HG02763 (cell line): ENCODE data around the gene DNAH14.

ENCODE experiments used
- ATAC-seq: cut with Tn5 transposase; IDR thresholded peaks from one replicate; pipeline ENCODE4 v1.9.1; 2021; ENCODE audit warnings: mild to moderate bottlenecking, moderate library complexity; ENCODE audit not compliant: unreplicated experiment

DNAH14 gene

GRCh38 chr1:225445639-225446594, 516.4 kb downstream of the DNAH14 start:
- no peak for ATAC-seq

GRCh38 chr1:225446595-225446960, 517.1 kb downstream of the DNAH14 start:
- no peak for ATAC-seq

GRCh38 chr1:225446981-225447615, 517.6 kb downstream of the DNAH14 start:
- no peak for ATAC-seq

- no peak for ATAC-seq
Observed at GRCh38 chr1:225447650-225448089, 518.2 kb downstream of the DNAH14 start.

GRCh38 chr1:225448146-225448805, 518.8 kb downstream of the DNAH14 start:
- no peak for ATAC-seq
